ENCODE data around the gene GAST.
A peak's percentile ranks its signal among the peaks of the same experiment; 100 is the strongest.

GAST gene

GRCh38 chr17:41741709-41742108 is 29.6 kb downstream of the GAST start:
- no peak for DNase-seq

GRCh38 chr17:41748275-41748674 is 36.1 kb downstream of the GAST start:
- DNase-seq, result no peak

DNA sequence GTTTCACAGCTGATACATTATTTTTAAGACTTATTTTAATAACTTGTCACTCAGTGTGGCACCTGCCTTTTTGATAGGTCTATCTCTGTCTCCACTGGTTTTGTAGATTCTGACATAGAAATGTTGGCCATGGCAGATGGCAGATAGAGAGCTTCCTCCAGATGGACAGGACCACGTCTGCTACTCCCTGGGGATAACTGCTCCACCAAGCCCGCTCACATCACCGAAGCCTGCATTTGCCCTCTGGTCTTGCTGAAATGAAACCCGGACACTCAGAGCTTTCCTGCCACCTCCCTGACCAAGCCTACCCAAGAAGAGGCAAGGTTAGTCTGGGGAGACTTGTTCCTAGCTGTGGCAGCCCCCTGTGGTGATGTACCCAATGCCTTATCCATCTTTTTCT is 38.7 kb downstream of the GAST start:
- DNase-seq, result peak in 1 of 14 donors; percentile 51

DNA sequence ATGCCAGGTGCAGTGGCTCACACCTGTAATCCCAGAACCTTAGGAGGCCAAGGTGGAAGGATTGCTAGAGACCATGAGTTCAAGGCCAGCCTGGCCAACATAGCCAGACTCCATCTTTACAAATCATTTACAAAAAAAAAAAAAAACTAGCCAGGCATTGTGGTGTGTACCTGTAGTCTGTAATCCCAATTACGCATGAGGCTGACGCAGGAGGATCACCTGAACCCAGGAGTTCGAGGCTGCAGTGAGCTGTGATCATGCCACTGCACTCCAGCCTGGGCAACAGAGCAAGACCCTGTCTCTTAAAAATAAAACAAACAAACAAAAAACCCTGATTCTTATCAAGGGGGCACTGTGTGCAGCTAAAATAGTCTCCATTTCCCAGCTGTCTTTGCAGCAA is 39.2 kb downstream of the GAST start:
- DNase-seq, result no peak

DNA sequence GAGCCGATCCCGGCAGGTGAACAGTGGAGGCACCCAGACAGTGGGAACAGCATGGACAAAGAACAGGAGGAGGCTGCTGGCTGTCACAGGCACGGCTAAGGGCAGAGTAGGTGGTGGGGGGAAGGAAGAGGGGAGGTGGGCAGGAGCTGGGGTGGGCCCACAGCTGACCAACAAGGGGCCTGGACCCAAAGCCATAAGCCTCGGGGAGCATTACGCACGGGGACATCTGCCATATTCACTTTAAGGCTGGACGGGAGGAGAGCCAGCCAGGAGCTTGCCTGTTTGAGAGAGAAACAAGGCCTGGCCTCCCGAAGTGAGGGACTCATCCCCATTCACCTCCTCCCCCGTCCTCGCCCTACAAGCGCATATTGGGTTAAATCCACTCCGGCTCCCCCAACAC is 41.9 kb downstream of the GAST start:
- no peak for DNase-seq

GRCh38 chr17:41758601-41759000 is 46.5 kb downstream of the GAST start:
- DNase-seq, result no peak

GRCh38 chr17:41760878-41761277 is 48.7 kb downstream of the GAST start:
- DNase-seq, result no peak

DNA sequence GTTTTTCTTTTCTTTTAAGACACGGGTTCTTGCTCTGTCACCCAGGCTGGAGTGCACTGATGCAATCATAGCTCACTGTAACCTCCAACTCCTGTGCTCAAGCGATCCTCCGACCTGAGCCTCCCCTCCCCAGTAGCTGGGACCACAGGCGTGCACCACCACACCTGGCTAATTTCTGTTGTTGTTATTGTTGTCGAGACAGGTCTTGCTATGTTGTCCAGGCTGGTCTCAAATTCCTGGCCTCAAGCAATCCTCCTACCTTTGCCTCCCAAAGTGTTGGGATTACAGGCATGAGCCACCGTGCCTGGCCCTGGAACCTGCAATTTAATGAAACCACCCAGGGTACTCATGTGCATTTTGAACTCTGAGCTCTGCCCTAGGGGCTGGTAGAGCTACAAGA is 50.3 kb downstream of the GAST start:
- no peak for DNase-seq

DNA sequence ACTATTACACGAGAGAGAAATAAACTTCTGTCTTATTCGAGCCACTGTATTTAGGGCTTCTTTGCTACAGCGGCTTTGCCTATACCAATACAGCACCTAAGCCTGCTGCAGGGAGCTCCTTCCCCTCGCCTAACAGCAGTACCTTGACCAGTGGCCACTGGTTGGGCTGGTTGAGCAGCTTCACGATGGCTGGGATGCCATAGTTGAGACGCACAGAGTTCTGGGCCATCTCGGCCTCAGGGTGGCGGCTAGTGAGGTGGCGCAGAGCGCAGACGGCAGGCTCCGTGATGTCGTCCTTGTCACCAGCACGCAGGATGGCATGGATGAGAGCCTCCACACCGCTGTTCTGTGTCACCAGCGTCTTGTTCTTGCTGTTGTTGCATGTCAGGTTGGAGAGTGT is 50.7 kb downstream of the GAST start:
- no peak for DNase-seq

DNA sequence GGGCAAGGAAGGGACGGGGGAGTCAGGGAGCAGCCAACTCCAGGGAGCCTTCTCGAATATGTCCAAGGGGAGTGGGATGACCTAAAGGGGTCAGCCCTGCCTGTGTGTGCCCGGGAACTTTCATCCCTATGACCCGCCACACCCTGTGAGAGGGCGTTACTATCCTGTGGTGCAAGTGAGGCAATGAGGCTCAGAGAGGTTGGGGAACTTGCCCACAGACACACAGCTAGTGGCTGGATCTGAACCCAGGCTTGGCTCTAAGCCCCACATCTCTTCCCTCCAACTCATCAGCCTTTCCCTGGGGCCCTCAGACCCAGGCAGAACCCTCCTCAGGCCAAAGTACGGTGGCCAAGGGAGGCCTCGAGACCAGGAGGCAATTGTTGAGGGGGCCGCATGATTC is 51.2 kb downstream of the GAST start:
- no peak for DNase-seq

Measured in C1 segment of cervical spinal cord (tissue), 14 donors.